Measurements from ENCODE around the gene ANKRD11.

DNA sequence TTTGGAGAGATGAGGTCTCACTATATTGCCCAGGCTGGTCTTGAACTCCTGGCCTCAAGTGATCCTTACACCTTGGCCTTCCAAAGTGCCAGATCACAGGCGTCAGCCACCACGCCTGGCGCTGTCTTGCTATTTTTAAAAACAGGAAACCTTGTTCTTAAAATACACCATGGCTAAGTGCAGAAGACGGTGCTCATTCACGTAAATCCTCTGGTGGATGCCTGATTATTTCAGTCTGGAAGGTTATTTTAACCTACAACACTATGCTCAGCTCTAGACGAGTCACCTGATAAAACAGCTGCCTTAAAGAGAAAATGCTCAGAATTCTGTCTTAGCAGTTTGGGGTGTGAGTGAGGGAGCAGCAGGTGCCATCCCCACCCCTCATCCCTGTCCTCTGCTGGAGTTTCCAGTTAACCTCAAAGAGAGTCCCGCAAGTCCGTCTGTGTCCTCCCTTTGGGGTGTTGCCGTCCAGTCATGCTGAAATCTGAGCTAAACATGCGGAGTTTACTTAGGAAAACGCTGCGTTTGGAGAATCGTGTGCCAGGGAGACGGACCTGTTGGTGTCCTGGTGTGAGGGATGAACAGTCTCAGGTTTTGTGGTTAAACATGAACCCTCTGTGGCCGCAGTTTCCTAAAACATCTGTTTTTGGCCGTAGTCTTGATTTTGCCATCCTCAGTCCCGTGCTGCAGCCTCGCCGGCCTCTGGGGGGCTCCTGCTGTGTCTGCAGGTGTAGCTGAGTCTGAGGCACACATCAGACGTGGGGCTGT is 35.0 kb upstream of the ANKRD11 start:
- TF ChIP-seq, protein P1, sequence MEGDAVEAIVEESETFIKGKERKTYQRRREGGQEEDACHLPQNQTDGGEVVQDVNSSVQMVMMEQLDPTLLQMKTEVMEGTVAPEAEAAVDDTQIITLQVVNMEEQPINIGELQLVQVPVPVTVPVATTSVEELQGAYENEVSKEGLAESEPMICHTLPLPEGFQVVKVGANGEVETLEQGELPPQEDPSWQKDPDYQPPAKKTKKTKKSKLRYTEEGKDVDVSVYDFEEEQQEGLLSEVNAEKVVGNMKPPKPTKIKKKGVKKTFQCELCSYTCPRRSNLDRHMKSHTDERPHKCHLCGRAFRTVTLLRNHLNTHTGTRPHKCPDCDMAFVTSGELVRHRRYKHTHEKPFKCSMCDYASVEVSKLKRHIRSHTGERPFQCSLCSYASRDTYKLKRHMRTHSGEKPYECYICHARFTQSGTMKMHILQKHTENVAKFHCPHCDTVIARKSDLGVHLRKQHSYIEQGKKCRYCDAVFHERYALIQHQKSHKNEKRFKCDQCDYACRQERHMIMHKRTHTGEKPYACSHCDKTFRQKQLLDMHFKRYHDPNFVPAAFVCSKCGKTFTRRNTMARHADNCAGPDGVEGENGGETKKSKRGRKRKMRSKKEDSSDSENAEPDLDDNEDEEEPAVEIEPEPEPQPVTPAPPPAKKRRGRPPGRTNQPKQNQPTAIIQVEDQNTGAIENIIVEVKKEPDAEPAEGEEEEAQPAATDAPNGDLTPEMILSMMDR (IDR thresholded peaks at IDR 0.05) = no peak
- no peak for TF ChIP-seq POLR2A (IDR thresholded peaks at IDR 0.05)
